HG02610 (cell line): ENCODE data around the gene BIVM.

Source experiments
- ATAC-seq: cut with Tn5 transposase; IDR thresholded peaks from one replicate; pipeline ENCODE4 v1.9.1; 2021; ENCODE audit warnings: mild to moderate bottlenecking, moderate library complexity; ENCODE audit not compliant: unreplicated experiment

Gene BIVM

DNA sequence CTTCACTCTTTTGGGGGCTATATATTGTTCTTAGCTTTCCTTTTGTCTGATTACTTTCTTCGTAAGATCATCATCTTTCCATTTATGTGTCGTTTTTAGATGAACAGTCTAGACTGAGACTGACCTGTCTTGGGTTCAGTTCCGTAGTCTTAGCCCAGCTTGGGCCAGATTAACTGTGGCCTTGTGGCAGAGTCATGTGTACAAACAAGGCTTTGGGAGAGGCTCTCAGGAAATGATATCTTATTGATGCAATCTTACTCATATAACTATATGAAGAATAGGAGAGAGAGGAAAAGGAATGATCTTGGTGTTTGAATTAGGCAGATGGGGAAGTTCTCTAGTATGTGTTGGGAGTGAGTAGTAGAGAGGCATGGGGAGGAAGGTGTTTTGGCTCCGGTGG lies 40.1 kb downstream of the BIVM start:
- ATAC-seq = no peak

DNA sequence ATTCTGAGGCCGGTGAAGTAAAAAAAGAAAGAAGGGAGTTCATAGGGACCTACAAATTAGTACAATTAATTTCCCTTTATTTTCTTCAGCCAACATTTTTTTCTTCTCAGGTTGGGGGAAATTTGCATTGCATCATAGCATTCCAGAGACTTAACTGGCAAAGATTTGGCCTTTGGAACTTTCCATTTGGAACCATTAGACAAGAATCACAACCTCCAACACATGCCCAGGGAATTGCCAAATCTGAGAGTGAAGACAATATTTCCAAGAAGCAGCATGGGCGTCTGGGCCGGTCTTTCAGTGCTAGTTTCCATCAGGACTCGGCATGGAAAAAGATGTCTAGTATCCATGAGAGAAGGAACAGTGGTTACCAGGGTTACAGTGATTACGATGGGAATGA lies 40.5 kb downstream of the BIVM start:
- ATAC-seq = no peak

DNA sequence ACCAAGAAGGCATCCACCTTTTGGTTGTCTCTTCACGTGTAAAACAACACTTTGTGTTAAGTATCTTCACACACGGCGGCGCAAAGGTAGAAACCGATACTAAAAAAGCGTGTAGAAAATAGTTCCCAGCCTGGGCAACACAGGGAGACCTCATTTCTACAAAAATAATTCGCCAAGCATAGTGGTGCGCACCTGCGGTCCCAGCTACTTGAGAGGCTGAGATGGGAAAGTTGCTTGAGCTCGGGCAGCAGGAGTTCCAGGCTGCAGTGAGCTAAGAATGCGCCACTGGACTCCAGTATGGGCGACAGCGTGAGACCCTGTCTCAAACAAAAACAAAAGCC lies 46.3 kb downstream of the BIVM start:
- peak; percentile 17 for ATAC-seq

DNA sequence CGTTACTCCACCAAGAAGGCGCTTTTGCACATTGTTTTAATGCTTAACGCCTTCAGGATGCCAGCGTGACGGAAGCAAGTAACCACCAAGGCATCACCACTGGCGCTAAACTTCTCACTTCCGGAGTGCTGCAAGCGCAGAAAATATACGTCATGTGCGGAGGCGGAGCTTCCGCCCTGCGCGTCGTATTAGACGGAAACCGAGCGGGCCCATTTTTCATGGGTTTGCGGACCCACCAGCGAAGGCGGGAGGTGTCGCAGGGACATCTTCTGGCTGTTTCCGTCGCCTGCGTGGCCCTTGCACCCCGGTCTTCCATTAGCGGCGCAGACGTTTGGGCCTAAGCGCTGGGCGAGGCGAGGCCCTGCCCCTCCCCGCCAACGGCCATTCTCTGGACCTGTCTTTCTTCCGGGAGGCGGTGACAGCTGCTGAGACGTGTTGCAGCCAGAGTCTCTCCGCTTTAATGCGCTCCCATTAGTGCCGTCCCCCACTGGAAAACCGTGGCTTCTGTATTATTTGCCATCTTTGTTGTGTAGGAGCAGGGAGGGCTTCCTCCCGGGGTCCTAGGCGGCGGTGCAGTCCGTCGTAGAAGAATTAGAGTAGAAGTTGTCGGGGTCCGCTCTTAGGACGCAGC lies 46.8 kb downstream of the BIVM start, which contains the start of gene ERCC5:
TSS of gene ERCC5 (plus strand) at position 403 of the 631 bp plus-strand sequence. CDS start 235 bp downstream, outside the sequence.
- ATAC-seq = peak; percentile 85

DNA sequence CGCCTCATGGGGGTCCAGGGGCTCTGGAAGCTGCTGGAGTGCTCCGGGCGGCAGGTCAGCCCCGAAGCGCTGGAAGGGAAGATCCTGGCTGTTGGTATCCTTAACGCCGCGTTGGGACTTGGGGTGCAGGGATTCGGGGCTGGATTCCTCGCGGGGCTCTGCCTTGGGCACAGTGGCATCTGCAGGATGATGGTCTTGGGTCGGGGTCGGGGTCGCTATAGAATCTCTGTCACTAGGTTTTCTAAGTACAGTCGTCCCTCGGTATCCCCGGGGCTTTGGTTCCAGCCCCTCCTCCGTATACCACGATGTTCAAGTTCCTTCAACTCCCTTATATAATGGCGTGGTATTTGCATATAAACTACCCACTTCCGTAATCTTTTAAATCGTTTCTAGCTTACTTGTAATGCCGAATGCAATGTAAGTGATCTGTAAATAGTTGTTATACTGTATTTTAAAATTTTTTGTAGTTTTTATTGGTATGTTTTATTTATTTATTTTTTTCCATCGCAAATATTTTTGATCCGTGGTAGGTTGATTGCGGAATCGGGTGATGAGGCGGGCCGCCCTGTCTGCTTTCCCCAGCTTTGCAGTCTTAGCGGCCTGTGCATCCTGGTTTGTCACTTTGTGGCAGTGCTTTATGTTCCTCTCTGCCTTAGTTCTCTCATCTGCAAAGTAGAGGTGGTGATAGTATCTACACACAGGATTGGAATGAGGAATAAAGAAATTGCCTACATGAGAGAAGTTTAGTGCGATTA lies 47.5 kb downstream of the BIVM start:
- ATAC-seq = peak; percentile 36

DNA sequence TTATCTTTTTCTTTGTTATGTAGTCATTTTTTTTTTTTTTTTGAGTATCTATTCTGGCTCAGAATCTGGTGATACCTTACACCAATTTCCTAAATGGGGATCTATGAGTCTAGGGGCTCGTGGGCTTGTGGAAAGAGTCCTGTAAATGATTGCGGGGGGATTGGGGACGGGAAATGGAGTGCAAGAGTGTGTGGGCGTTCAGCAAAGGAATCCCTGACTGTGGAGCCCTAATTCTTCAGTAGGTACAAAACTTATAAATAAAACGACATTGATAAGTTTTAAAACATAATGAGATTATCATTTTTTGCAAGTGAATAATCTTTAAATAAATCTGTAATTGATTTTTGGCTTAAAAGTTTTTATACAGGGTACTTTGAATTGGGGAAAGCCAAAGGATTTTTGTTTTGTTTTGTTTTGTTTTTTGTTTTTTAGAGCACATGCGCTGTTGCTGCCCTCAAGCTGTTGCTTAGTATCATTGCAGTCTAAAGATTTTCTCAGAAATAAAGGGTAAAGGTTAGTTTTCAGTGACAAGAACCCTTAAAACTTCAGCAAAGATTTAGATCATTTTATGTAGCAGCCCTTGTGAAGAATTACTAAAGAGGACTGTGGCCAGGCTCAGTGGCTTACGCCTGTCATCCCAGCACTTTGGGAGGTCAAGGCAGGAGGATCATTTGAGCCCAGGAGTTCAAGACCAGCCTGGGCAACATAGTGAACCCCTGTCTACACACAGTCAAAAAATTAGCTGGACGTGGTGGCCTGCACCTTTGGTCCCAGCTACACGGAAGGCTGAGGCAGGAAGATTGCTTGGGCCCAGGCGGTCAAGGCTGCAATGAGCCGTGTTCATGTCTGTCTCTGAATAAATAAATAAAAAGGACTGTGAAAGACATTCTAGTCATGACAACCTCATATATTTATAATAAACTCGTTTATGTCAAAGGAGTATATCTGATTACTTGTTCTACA lies 48.6 kb downstream of the BIVM start:
- peak; percentile 14 for ATAC-seq

DNA sequence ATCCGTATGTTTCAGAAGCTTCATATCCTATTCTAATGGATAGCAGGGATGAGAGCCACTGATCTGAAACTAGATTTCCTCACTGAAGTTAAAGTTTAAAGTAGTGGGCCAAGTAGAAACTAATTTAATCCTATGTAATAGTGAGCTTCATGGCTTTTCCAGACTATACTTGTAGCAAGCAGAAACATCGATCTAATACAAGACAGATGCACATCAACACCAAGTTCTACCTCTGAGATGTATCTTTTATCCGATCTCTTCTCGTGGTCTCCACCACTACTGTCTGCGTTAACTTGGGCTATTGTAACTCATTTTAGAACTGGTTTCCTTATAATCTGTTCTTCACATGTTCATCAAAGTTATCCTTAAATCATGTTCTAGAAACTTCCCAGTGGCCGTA lies 50.0 kb downstream of the BIVM start:
- no peak for ATAC-seq

DNA sequence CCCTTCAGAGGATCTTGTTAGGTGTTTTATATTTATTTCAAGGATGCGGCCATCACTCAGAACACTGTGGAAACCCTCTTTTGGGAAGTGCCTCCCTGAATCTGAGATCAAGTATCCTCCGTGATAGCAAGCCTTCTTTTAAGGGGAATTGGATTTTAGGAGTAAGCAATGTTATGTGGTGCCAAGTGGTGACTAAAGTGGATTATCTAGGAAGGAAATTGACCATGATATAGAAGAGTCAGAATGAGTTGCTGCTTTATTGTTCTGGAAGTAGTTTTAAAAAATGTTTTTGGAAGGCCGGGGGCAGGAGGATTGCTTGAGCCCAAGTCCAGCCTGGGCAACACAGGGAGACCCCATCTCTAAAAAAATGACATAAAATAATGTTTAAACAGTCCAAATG lies 53.6 kb downstream of the BIVM start:
- ATAC-seq = no peak

DNA sequence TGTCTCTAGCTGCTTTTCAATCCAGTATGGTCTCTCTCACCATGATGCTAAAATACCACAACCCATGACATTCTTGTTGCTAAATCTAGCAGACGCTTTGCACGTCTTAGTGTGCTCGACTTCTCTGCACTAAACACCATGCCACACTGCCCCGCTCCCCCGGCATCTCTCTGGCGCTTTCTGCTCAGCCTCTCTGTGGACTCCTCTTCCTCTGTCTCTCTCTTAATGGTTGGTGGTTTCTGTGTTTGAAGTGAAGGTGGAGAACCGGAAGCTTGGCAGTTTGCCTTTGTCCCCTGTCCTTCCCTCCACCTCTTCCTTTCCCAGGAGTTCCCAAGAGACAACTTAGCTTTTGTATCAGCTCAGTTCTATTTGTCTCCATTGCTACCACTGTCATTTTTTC lies 55.8 kb downstream of the BIVM start:
- ATAC-seq = peak; percentile 71

DNA sequence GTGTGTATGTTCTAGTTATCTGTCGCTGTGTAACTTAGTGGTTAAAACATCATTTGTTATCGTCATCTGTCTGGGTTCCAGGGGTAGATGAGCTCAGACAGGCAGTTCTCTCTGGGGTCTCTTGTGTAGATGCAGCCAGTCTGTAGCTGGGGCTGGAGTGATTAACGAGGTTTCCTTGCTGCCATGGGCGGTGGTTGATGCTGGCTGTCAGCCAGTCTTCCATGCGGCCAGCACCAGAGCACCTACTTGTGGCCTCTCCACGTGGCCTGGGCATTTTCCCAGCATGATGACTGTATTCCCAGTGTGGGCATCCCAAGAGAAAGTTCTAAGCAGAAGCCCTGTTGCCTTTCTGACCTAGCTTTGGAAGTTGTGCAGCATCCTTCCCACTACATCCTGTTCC lies 57.6 kb downstream of the BIVM start:
- no peak for ATAC-seq

DNA sequence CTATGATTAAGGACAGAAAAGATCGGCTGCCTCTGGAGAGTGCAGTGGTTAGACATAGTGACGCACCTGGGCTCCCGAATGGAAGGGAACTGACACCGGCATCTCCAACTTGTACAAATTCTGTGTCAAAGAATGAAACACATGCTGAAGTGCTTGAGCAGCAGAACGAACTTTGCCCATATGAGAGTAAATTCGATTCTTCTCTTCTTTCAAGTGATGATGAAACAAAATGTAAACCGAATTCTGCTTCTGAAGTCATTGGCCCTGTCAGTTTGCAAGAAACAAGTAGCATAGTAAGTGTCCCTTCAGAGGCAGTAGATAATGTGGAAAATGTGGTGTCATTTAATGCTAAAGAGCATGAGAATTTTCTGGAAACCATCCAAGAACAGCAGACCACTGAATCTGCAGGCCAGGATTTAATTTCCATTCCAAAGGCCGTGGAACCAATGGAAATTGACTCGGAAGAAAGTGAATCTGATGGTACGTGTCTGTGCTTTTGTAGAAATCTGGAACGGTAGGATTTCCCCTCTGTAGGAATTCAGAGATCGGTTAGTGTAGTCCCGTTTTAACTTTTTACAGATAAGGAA lies 63.8 kb downstream of the BIVM start:
- ATAC-seq = no peak

DNA sequence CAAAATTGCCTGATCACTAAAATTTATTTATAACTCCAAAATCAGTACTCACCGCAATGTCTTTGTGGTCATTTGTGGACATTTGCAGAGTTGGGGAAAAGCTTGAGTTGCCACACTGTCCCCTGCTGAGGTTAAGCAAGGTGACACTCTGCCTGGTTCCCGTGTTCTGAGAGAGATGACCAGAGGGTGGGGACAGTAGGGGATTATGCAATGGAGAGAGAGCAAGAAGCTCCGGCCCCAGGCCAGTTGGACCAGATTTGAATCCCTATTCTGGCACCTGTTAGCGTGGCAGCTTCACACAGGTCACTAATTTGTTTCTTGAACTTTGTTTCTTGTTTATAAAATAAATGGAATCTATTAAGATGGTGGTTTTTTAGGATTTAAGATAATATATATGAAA lies 64.7 kb downstream of the BIVM start:
- ATAC-seq = no peak

DNA sequence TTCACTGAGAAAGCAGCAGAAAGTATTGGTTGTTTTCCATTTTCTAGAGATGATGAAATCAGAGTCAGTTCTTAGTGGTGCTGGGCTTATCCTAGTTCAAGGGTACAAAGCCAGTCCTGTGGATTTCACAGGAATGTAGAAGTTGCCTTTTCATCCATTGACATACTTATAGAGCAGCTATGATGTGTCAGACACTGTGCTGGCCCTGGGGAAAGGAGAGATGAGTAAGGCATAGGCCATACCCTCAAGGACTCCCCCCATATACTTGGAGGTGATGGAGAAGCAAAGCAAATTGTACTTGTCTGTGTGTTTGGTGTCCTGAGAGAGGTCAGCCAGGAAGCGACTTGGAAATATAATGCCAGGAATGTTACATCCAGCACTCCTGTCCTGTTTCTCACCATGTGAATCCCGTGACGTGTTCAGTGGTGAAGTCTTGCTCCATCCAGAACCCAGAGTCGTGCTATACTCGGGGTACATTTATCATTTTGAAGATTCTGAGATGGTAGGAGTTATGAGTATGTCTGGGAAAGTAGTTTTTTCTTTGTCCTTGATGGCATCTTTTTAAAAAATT lies 69.5 kb downstream of the BIVM start:
- ATAC-seq = no peak

DNA sequence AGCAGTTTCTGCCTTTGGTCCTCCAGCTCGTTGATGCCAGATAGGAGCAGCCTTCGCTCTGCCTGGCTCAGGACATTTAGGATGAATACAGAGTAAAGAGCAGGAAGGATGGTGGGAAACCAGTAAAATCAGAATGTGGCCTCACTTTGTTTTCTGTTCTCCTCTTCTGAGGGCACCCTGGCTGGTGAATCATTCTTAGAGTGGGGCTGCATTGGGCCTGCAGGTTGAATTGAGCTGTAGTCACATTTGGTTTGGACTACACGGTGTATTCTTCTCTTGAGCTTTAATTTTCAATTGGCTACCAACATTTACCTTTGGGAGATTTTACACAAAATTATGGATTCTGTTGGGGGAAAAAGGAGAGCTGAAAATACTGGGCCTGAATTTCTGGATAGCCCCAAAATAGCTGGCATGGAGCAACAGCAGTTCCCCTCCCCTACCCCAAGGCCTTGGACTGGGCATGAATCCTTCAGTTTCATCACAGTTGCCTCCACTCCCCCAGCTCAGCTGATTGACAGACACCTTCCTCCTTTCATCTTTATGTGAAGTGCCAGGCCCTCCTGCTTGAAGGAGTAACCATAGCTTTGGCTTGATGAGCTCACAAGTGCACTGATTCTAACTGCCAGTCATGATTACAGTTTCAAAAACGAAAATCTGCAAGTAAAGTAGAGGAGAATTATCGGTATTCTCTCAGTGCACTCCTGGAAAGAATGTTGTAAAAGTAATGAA lies 71.2 kb downstream of the BIVM start:
- peak; percentile 4 for ATAC-seq

DNA sequence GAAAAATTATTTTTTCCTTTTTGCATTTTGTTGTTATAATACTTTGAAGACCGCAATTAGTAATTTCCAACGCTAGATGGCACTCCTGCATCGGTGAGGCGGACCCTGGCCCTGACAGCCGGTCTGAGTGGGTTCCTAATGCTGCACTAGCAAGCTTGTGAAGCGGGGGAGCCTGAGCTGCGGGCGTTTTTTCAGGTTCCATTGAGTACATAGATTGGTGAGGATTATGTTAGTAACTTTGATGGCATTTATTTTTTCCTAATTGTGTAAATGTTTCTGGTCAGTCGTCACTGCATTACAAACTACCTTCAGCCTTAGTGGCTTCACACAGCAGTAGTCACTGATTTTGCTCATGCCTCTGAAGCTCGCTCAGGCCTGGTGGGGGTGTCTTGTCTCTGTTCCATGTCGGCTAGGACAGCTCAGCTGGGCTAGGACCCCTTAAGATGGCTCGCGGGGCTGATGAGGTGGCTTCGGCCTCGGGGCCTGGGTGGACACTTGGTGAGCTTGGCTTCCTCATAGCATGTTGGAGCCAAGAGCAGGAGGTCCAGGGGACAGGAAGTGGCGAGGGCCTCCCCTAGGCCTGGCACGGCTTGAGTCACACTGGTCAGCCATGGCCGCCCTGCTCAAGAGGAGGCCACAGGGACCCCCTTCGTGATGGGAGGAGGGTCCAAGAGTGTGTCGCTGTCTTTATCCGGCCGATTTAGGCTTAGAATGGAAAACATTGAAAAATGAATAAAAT lies 71.9 kb downstream of the BIVM start:
- peak; percentile 63 for ATAC-seq

DNA sequence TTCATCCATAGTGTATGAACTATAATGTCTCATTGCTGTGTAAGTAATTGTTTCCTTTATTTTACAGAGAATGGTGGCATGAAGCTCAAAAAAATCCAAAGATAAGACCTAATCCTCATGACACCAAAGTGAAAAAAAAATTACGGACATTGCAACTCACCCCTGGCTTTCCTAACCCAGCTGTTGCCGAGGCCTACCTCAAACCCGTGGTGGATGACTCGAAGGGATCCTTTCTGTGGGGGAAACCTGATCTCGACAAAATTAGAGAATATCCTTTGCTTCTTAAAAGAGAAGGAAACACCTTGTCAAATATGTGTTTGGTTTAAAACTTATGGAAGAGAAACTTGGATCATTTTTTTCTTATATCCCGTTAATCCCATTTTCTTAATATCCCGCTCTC lies 73.2 kb downstream of the BIVM start:
- ATAC-seq = no peak

DNA sequence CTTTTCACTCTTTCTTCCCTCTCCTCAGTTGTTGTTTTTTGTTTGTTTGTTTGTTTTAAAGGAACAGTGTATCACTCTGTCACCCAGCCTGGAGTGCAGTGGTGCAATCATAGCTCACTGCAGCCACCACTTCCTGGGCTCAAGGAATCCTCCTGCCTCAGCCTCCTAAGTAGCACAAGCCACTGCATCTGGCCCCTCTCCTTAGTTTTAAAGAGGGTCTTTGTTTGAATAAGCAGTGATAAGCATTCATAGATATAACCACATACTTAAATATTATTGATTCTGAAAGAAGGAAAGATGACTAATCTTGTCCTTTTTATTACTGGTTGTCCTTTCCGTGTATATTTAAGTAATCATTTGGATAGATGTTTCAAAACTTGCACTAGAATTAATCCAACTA lies 73.6 kb downstream of the BIVM start:
- ATAC-seq = no peak

DNA sequence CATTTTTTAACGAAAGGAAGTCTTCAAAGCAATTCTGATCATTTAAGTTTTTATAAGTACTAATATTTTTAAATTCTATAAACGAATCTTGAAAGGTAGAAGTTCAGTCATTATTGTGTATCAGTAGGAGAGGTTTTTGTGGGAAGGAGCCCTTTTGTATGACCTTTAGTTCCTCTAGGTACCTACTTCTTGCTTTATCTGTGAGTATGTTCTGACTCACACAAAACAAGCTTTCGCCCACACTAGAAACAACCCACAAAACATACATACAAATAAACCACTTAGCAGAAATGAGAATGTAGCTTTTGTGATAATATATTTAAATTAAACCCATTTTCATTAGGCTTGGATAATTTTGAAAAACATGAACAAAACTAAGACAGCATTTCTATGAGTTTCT lies 74.7 kb downstream of the BIVM start:
- ATAC-seq = peak; percentile 86

DNA sequence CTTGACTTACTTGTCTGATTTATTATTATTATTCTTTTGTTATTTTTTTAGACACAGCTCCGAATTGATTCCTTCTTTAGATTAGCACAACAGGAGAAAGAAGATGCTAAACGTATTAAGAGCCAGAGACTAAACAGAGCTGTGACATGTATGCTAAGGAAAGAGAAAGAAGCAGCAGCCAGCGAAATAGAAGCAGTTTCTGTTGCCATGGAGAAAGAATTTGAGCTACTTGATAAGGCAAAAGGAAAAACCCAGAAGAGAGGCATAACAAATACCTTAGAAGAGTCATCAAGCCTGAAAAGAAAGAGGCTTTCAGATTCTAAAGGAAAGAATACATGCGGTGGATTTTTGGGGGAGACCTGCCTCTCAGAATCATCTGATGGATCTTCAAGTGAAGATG lies 76.3 kb downstream of the BIVM start:
- ATAC-seq = no peak

DNA sequence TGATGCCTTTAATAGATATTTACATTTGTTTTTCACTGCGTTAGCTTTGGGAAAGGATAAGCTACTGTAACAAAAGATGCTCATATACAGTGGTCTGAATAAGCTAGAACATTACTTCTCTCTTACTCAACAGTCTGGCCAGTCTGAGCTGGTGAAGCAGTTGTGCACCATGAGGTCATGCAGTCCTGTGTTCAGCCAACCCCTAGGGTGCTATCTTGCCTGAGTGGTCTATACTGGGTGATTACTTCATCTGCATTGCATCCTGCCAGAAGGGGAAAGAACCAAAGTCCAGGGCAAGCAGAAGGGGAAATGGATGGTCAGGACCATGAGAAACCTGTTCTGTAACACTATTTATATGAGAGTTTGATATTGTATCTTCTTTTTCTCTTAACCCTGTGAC lies 78.4 kb downstream of the BIVM start:
- ATAC-seq = no peak
